ENCODE measurements around the gene PDE8B.

PDE8B gene, protein sequence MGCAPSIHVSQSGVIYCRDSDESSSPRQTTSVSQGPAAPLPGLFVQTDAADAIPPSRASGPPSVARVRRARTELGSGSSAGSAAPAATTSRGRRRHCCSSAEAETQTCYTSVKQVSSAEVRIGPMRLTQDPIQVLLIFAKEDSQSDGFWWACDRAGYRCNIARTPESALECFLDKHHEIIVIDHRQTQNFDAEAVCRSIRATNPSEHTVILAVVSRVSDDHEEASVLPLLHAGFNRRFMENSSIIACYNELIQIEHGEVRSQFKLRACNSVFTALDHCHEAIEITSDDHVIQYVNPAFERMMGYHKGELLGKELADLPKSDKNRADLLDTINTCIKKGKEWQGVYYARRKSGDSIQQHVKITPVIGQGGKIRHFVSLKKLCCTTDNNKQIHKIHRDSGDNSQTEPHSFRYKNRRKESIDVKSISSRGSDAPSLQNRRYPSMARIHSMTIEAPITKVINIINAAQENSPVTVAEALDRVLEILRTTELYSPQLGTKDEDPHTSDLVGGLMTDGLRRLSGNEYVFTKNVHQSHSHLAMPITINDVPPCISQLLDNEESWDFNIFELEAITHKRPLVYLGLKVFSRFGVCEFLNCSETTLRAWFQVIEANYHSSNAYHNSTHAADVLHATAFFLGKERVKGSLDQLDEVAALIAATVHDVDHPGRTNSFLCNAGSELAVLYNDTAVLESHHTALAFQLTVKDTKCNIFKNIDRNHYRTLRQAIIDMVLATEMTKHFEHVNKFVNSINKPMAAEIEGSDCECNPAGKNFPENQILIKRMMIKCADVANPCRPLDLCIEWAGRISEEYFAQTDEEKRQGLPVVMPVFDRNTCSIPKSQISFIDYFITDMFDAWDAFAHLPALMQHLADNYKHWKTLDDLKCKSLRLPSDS

GRCh38 chr5:77210091-77210963, at the start of gene PDE8B:
TSS of gene PDE8B (plus strand) at chr5:77210680. CDS start at chr5:77210926, 246 bp downstream.
- TF ChIP-seq, protein P1, sequence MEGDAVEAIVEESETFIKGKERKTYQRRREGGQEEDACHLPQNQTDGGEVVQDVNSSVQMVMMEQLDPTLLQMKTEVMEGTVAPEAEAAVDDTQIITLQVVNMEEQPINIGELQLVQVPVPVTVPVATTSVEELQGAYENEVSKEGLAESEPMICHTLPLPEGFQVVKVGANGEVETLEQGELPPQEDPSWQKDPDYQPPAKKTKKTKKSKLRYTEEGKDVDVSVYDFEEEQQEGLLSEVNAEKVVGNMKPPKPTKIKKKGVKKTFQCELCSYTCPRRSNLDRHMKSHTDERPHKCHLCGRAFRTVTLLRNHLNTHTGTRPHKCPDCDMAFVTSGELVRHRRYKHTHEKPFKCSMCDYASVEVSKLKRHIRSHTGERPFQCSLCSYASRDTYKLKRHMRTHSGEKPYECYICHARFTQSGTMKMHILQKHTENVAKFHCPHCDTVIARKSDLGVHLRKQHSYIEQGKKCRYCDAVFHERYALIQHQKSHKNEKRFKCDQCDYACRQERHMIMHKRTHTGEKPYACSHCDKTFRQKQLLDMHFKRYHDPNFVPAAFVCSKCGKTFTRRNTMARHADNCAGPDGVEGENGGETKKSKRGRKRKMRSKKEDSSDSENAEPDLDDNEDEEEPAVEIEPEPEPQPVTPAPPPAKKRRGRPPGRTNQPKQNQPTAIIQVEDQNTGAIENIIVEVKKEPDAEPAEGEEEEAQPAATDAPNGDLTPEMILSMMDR (IDR thresholded peaks at IDR 0.05) = no peak

DNA sequence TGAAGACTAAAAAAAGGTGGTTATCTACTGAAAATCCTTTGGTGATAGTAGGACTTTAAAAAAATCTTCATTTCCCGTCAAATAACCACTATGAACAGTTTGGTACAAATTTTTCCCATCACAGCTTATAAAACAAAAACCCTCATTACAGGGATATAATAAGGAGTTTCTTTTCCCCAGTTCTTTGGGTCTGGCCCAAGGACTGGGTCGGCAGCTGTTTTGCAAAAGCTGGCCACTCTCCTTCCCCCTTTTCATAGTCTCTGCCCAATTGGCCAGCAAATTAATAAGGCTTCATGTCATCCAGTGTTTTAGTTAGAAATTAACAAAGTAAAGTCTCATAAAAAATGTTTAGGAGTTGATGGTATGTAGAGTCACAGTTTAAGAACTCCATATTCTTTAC, 47.0 kb upstream of the PDE8B start:
- TF ChIP-seq, protein P1 (IDR thresholded peaks at IDR 0.05) = no peak

DNA sequence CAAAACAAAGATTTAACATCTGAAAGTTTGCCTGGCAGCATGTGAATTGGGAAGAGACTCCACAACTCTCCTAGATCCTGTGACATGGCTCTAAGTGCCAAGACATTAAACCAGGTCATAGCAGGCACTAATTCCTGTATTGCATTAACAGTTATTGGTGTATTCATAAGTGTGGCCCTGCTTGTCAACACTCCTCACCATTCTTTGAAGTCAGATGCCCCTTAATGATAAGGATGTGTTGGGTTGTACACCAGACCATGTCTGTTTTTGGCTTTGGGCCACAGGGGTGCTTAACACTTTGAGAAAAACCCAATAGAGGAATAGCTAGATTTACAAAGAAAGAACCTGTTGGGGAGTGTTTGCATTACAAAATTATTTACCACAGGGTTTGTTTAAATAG, 43.4 kb upstream of the PDE8B start:
- TF ChIP-seq, protein P1 (IDR thresholded peaks at IDR 0.05) = no peak

DNA sequence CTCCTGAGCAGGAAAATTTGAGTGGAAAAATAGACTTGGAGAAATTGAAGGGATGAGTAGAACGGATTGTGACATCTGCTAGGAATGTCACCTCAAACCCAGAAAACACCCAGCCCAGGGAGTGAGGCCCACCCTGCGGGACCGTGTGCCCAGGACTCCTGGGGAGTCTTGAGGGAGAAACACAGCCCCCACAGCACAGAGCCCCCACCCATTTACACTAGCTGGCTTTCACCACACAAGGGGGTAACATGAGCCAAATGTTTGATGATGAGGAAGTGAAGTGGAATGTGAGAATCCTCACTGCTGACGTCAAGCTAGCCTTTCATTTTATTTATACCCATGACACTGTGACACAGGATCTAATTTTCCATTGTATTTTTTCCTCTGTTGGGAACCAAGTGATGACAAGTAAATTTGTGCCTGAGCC, 42.8 kb upstream of the PDE8B start:
- TF ChIP-seq, protein P1 (IDR thresholded peaks at IDR 0.05) = no peak

- TF ChIP-seq, protein P1 (IDR thresholded peaks at IDR 0.05) = no peak
Measured at GRCh38 chr5:77168161-77168878, 42.2 kb upstream of the PDE8B start.

DNA sequence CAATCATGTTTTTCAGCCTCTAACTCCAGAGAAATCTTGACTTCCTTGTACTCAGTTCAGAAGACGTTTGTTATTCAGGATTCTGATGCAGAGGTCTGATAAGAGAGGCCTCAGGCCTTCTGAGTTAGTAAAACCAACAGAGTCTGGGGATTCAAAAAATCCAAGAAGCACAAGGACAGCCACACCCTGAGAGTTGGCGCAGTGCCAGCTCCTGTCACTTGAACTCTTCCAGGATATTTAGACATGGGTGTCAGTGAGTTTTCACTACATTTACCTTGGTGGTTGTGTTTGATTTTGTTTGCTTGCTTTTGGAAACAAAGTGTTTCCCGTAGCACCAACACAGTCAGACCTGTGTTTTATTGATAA, 41.6 kb upstream of the PDE8B start:
- TF ChIP-seq, protein P1 (IDR thresholded peaks at IDR 0.05) = no peak

All from LNCAP (cell line).